ENCODE measurements around the gene KITLG. TPM values are rescaled to one million over a fixed set of nuclear protein-coding genes. Genes with fewer than 3 reads are reported as not detected.

Gene KITLG
- total RNA-seq, 1 experiment from 2014 or later, result 570 TPM

DNA sequence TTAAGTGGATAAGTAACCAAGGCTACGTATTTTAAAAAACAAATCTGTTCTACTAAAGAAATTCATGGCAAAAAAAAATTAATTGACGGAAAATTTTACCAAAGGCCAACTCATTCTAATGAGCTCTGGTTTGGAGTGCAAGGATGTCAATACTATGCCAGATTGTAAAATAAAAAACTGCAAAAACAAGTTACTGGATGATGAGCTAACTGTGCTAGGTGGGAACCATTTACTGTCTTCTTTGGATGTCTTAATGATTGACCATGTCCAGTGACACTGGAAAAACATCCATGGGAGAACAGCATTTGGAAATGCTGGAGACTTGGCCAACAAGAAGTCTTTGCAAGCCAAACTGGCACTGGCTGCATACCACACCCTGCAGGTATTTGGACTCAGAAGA, 41.6 kb downstream of the KITLG start:
- RAD21 ChIA-PET (ENCODE audit: low non-redundant PET in 1 of 2, low total read pairs in 2 of 2, uncharacterized antibody in 2 of 2, unreplicated experiment in 2 of 2), result no interaction called here
- DNase-seq (ENCODE audit: low read depth, low spot score), result no peak
- CTCF ChIA-PET, result no interaction called here

GRCh38 chr12:88538250-88538649, 42.0 kb downstream of the KITLG start:
- Histone ChIP-seq H3K9ac (ENCODE audit: low read length) (no peak overlapping the region), H3K4me1 (ENCODE audit: control insufficient read depth in 1 of 2, insufficient read depth in 2 of 2, low read length in 2 of 2) (peaks cover 21 to 40% of the 10 kb centered on the region in 2 experiments; a peak in 3 of 4 replicates), H3K27ac (ENCODE audit: low read depth, low read length) (peak overlapping the region; percentile 41; the same call in 1 of the 2 replicates), H3K27me3 (ENCODE audit: insufficient read depth, low read length) (no peaks in the 10 kb centered on the region), H3K79me2 (ENCODE audit: insufficient read depth, low read length) (peaks cover 100% of the 10 kb centered on the region), H3K9me3 (ENCODE audit: control insufficient read depth in 1 of 2, insufficient read depth in 1 of 2, low read depth in 1 of 2, low read length in 2 of 2) (no peaks in the 10 kb centered on the region), H3K4me3 (replicated peaks in 1 of 2; ENCODE audit: low read depth in 1 of 2, low read length in 2 of 2) (no peak overlapping the region), H4K20me1 (ENCODE audit: insufficient read depth) (peaks cover 73% of the 10 kb centered on the region; the same call in 1 of the 2 replicates), H2AFZ (ENCODE audit: low read depth, low read length, poor library complexity, severe bottlenecking) (no peak overlapping the region), H3K9me2 (ENCODE audit: insufficient read depth) (no peaks in the 10 kb centered on the region), H3K36me3 (ENCODE audit: control insufficient read depth in 1 of 2, insufficient read depth in 2 of 2, low read length in 2 of 2) (peaks cover 62 to 81% of the 10 kb centered on the region in 2 experiments), H3K4me2 (ENCODE audit: low read length) (no peak overlapping the region)
- ChIA-PET RAD21 (ENCODE audit: low non-redundant PET in 1 of 2, low total read pairs in 2 of 2, uncharacterized antibody in 2 of 2, unreplicated experiment in 2 of 2) (no interaction called here), CTCF (no interaction called here), POLR2A (no interaction called here)
- ATAC-seq (no peak), DNase-seq (ENCODE audit: low read depth, low spot score) (no peak)
- TF ChIP-seq CBX3 (IDR thresholded peaks at IDR 0.05; ENCODE audit: low read depth) (no peak), JUND (IDR thresholded peaks at IDR 0.05) (0 out of 2 replicates have a peak, but pooled peaks have one; percentile 4), ELF1 (IDR thresholded peaks at IDR 0.05; ENCODE audit: borderline replicate concordance, low read depth) (no peak), EGR1 (IDR thresholded peaks at IDR 0.05; ENCODE audit: low read depth) (no peak)
- intact Hi-C loops (cut with micrococcal nuclease), result no loop called here
- no TSS peak for BruUV-seq (replicated peaks)

More for the DNA sequence above, 41.6 kb downstream of the KITLG start:
- Histone ChIP-seq H3K4me3 (replicated peaks in 1 of 2; ENCODE audit: low read depth in 1 of 2, low read length in 2 of 2) (no peak overlapping the region), H3K27ac (ENCODE audit: low read depth, low read length) (peak overlapping the region; percentile 41; the same call in 1 of the 2 replicates), H3K79me2 (ENCODE audit: insufficient read depth, low read length) (peaks cover 100% of the 10 kb centered on the region), H3K9me3 (ENCODE audit: control insufficient read depth in 1 of 2, insufficient read depth in 1 of 2, low read depth in 1 of 2, low read length in 2 of 2) (no peaks in the 10 kb centered on the region), H3K4me2 (ENCODE audit: low read length) (no peak overlapping the region), H3K4me1 (ENCODE audit: control insufficient read depth in 1 of 2, insufficient read depth in 2 of 2, low read length in 2 of 2) (peaks cover 21 to 40% of the 10 kb centered on the region in 2 experiments; a peak in 3 of 4 replicates), H3K27me3 (ENCODE audit: insufficient read depth, low read length) (no peaks in the 10 kb centered on the region), H3K9ac (ENCODE audit: low read length) (no peak overlapping the region), H2AFZ (ENCODE audit: low read depth, low read length, poor library complexity, severe bottlenecking) (no peak overlapping the region), H3K36me3 (ENCODE audit: control insufficient read depth in 1 of 2, insufficient read depth in 2 of 2, low read length in 2 of 2) (peaks cover 66 to 81% of the 10 kb centered on the region in 2 experiments), H3K9me2 (ENCODE audit: insufficient read depth) (no peaks in the 10 kb centered on the region), H4K20me1 (ENCODE audit: insufficient read depth) (peaks cover 73% of the 10 kb centered on the region; the same call in 1 of the 2 replicates)
- intact Hi-C loops (cut with micrococcal nuclease), result no loop called here
- TF ChIP-seq, protein P1, sequence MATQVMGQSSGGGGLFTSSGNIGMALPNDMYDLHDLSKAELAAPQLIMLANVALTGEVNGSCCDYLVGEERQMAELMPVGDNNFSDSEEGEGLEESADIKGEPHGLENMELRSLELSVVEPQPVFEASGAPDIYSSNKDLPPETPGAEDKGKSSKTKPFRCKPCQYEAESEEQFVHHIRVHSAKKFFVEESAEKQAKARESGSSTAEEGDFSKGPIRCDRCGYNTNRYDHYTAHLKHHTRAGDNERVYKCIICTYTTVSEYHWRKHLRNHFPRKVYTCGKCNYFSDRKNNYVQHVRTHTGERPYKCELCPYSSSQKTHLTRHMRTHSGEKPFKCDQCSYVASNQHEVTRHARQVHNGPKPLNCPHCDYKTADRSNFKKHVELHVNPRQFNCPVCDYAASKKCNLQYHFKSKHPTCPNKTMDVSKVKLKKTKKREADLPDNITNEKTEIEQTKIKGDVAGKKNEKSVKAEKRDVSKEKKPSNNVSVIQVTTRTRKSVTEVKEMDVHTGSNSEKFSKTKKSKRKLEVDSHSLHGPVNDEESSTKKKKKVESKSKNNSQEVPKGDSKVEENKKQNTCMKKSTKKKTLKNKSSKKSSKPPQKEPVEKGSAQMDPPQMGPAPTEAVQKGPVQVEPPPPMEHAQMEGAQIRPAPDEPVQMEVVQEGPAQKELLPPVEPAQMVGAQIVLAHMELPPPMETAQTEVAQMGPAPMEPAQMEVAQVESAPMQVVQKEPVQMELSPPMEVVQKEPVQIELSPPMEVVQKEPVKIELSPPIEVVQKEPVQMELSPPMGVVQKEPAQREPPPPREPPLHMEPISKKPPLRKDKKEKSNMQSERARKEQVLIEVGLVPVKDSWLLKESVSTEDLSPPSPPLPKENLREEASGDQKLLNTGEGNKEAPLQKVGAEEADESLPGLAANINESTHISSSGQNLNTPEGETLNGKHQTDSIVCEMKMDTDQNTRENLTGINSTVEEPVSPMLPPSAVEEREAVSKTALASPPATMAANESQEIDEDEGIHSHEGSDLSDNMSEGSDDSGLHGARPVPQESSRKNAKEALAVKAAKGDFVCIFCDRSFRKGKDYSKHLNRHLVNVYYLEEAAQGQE (IDR thresholded peaks at IDR 0.05; ENCODE audit: low read depth), result no peak
- ATAC-seq, result no peak
- no TSS peak for BruUV-seq (replicated peaks)
- POLR2A ChIA-PET, result no interaction called here

Measured in HCT116 (cell line).